Testis (tissue), 3 donors: Measurements from ENCODE around the gene INPP1. TPM values are rescaled to one million over a fixed set of nuclear protein-coding genes. Genes with fewer than 3 reads are reported as not detected.
"Not testable (repeated sequence)": the region's sequence is repeated elsewhere in the genome, so short reads cannot be mapped to it uniquely, and the experiment has no call there.

Experiments used
- DNase-seq: peaks from one replicate; pipeline ENCODE4 v3.0.0-alpha.2; 2019
- H3K27ac ChIP-seq, 2 donors: fragments of 200-600 bp; sonication (generic); one replicate each; pipeline ENCODE4 v1.5.1; 2019
- H3K27me3 ChIP-seq: fragments of 200-600 bp; sonication (generic); one replicate; pipeline ENCODE4 v1.5.1; 2019
- H3K36me3 ChIP-seq: fragments of 200-600 bp; sonication (generic); one replicate; pipeline ENCODE4 v1.5.1; 2017; ENCODE audit warnings: low read depth; ENCODE audit errors: missing control alignments
- H3K4me1 ChIP-seq: fragments of 200-600 bp; sonication (generic); one replicate; pipeline ENCODE4 v1.5.1; 2019
- H3K4me3 ChIP-seq, 2 donors: fragments of 200-600 bp; sonication (generic); one replicate each; pipeline ENCODE4 v1.5.1; 2017 to 2019
- H3K9me3 ChIP-seq: fragments of 200-600 bp; sonication (generic); one replicate; pipeline ENCODE4 v1.5.1; 2017
- CTCF ChIP-seq, 3 experiments: fragments of 450-650 bp in 2 of 3; fragments of 200-600 bp in 1 of 3; sonication (generic) in 1 of 3; IDR thresholded peaks; one replicate each; pipeline ENCODE4 v1.5.1; 2016 to 2019; ENCODE audit warnings: antibody characterized with exemption in 3 of 3, mild to moderate bottlenecking in 2 of 3, moderate library complexity in 1 of 3
- POLR2A ChIP-seq: fragments of 450-650 bp; IDR thresholded peaks from one replicate; pipeline ENCODE4 v1.6.1; 2017; ENCODE audit warnings: antibody characterized with exemption, mild to moderate bottlenecking, moderate library complexity
- WGBS, 2 donors: methylation state at CpG; one replicate each; pipeline ENCODE4 v1.1.5; 2018; 5-methylcytosine and 5-hydroxymethylcytosine counted together
- intact Hi-C: fragments of 100-400 bp; cut with DNase I; formaldehyde crosslinking; loops from one replicate; pipeline ENCODE4 v1.15.1; 2023; ENCODE audit warnings: low total_unique reads
- polyA plus RNA-seq: library from polyadenylated mRNA; stranded (reverse); fragments of 350-450 nt; fragmentation: Illumina TruSeq; extraction: RNeasy Lipid Tissue Mini Kit (QIAGEN cat#74804); gene quantifications from one replicate; pipeline ENCODE4 v1.2.3, GENCODE V29; 2014; ENCODE audit warnings: low read depth, low replicate concordance; ENCODE audit not compliant: insufficient read depth
- total RNA-seq, 2 donors: library from RNA; depleted of rRNA; stranded (reverse); fragments of >200 nt; gene quantifications; one replicate each; pipeline ENCODE4 v1.2.3, GENCODE V29; 2016

INPP1 gene
- total and polyA plus RNA-seq, 3 donors from 2014 or later: 37.8 to 105 (median 62.6) TPM

DNA sequence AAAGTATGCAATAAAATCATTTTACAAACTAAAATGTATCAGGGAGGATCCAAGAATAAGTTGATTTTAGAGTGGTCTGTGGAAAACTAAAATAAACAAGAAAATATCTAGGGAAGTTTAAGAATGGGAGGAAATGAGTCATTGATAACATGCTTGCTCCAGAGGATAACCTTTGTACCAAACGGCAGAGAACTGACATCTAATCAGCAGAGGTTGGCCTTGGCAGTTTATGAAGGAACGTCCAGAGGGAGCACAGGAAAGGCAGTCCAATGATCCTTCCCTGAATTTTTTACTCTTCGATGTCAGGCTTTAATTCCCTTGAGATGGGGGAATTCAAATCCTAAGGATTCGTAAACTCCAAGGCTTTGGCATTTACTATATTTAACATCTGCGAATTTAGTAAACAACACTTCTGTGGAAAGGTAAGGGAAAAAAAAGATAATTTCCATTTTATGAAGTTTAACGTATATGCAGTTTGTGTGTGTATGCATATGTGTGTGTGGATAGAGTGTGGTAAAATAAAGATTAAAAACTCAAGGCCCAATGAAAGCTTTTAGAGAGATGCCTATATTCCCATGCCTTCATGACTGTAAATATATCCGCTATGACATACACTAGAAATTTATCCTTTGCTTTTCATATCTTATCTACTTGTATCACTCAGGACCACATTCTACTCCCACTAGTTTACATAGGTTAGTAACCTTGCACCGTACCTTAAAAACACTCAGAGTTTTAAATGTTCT, 8.7 kb upstream of the INPP1 start:
- Histone ChIP-seq H3K27me3 (no peaks in the 10 kb centered on the region), H3K9me3 (no peaks in the 10 kb centered on the region), H3K27ac (no peak overlapping the region), H3K36me3 (no peaks in the 10 kb centered on the region), H3K4me1 (no peaks in the 10 kb centered on the region), H3K4me3 (no peak overlapping the region)
- TF ChIP-seq CTCF (IDR thresholded peaks at IDR 0.05) (no peak), POLR2A (no peak)
- WGBS, 2 donors: 58 to 62% methylated on average over 8 of the region's 8 CpGs
- DNase-seq: no peak
- intact Hi-C loops: no loop called here

DNA sequence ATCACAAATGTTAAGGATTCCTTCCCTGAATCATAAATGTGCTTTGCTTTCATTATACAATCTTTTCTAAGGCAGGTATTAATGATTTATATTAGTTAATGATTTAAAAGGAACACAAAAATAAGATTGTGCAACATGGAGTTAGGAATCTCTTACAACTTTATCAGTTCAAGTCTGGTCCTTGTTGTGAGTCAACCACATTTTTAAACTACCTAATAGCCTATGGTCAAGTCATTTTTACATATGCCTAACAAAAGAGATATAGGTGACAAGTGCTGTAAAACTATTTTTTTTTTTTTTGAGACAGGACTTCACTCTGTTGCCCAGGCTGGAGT, 8.2 kb upstream of the INPP1 start:
- TF ChIP-seq POLR2A (no peak), CTCF (IDR thresholded peaks at IDR 0.05) (no peak)
- Histone ChIP-seq H3K4me3 (no peak overlapping the region), H3K36me3 (no peaks in the 10 kb centered on the region), H3K27ac (no peak overlapping the region), H3K27me3 (no peaks in the 10 kb centered on the region), H3K4me1 (no peaks in the 10 kb centered on the region), H3K9me3 (no peaks in the 10 kb centered on the region)
- intact Hi-C loops: no loop called here
- DNase-seq: no peak

- WGBS, 2 donors: 95 to 99% methylated on average over 4 of the region's 4 CpGs
- H3K27ac ChIP-seq: not testable (repeated sequence)
Observed at GRCh38 chr2:190335584-190335983, 7.8 kb upstream of the INPP1 start.

DNA sequence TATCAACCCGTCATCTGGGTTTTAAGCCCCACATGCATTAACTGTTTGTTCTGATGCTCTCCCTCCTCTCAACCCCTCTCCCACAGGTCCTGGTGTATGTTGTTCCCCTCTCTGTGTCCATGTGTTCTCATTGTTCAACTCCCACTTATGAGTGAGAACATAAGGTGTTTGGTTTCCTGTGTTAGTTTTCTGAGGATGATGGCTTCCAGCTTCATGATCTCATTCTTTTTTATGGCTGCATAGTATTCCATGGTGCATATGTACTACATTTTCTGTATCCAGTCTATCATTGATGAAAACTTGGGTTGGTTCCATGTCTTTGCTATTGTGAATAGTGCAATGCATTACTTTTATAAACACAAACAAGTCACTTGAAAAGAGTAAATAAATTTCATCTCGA, 7.0 kb upstream of the INPP1 start:
- Histone ChIP-seq H3K27ac (no peak overlapping the region), H3K4me1 (no peaks in the 10 kb centered on the region), H3K4me3 (no peak overlapping the region), H3K27me3 (no peaks in the 10 kb centered on the region), H3K9me3 (no peaks in the 10 kb centered on the region), H3K36me3 (no peaks in the 10 kb centered on the region)
- intact Hi-C loops: no loop called here
- WGBS, 2 donors: 96% methylated on average over 2 of the region's 2 CpGs
- TF ChIP-seq POLR2A: no peak
- no peak for TF ChIP-seq CTCF (IDR thresholded peaks at IDR 0.05)
- DNase-seq: no peak

More at GRCh38 chr2:190335584-190335983, 7.8 kb upstream of the INPP1 start:
- DNase-seq, H3K36me3 ChIP-seq, H3K9me3 ChIP-seq, H3K27me3 ChIP-seq, intact Hi-C loops, H3K4me1 ChIP-seq, H3K4me3 ChIP-seq: not testable (repeated sequence)

DNA sequence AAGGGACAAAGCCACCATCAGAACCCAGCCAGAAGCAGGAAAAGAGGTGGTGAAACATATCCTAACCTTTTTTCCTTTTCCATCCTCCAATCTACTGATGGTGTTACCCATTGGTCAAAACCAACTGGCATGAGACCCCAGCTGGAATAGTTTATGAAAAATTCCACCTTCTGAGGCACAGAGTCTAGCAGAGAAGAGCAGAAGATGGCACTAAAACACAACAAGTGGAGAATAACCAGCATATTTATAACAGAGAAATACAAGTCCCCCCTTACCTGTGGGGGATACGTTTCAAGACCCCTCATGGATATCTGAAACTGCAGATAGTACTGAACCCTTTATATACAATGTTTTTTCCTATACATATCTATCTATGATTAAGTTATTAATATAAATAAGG, 4.9 kb upstream of the INPP1 start:
- H3K9me3 ChIP-seq: no peaks in the 10 kb centered on the region
- no peaks in the 10 kb centered on the region for H3K4me1 ChIP-seq
- H3K36me3 ChIP-seq: no peaks in the 10 kb centered on the region
- no peak overlapping the region for H3K4me3 ChIP-seq
- no peak for TF ChIP-seq POLR2A
- WGBS, 2 donors: 65 to 73% methylated on average over 1 of the region's 1 CpG
- intact Hi-C loops: no loop called here
- no peak overlapping the region for H3K27ac ChIP-seq
- no peaks in the 10 kb centered on the region for H3K27me3 ChIP-seq
- no peak for DNase-seq

DNA sequence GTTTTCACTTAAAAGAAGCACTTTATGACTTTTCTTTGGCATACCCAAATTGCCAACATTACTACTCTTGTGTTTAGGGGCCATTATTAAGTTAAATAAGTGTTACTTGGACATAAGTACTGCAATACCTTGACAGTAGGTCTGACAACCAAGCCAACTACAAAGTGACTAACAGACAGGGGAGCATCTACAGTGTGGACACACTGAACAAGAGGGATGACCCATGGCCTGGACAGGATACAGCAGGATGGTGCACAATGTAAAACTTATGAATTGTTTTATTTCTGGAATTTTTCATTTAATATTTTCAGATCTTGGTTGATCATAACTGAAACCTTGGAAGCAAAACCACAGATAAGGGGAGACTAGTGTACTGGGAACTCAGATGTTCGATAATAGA, 4.0 kb upstream of the INPP1 start:
- WGBS, 2 donors: 63 to 73% methylated on average over 1 of the region's 1 CpG
- DNase-seq: no peak
- Histone ChIP-seq H3K27me3 (no peaks in the 10 kb centered on the region), H3K4me1 (peaks cover 1% of the 10 kb centered on the region), H3K4me3 (no peak overlapping the region), H3K36me3 (no peaks in the 10 kb centered on the region), H3K27ac (no peak overlapping the region), H3K9me3 (no peaks in the 10 kb centered on the region)
- intact Hi-C loops: no loop called here
- TF ChIP-seq CTCF (IDR thresholded peaks at IDR 0.05) (no peak), POLR2A (no peak)
